ENCODE measurements around the gene SNX27.

SNX27 gene

GRCh38 chr1:151686561-151686960 is 74.7 kb downstream of the SNX27 start:
- no peak for TF ChIP-seq CTCF (IDR thresholded peaks at IDR 0.05)

GRCh38 chr1:151689494-151689893 is 77.6 kb downstream of the SNX27 start:
- no peak for TF ChIP-seq CTCF (IDR thresholded peaks at IDR 0.05)

GRCh38 chr1:151692226-151692625 is 80.4 kb downstream of the SNX27 start:
- TF ChIP-seq CTCF (IDR thresholded peaks at IDR 0.05) = no peak

- peak; percentile 78 for TF ChIP-seq CTCF (IDR thresholded peaks at IDR 0.05)
These were observed 81.3 kb downstream of the SNX27 start for GRCh38 chr1:151693057-151693651.

GRCh38 chr1:151701515-151701914 is 89.7 kb downstream of the SNX27 start:
- TF ChIP-seq CTCF (IDR thresholded peaks at IDR 0.05) = no peak

- no peak for TF ChIP-seq CTCF (IDR thresholded peaks at IDR 0.05)
These were observed 91.1 kb downstream of the SNX27 start for GRCh38 chr1:151702936-151703335.

- TF ChIP-seq CTCF (IDR thresholded peaks at IDR 0.05) = no peak
These were observed 92.0 kb downstream of the SNX27 start for GRCh38 chr1:151703813-151704212.

- no peak for TF ChIP-seq CTCF (IDR thresholded peaks at IDR 0.05)
These were observed 92.4 kb downstream of the SNX27 start for GRCh38 chr1:151704246-151704645.
